SK-N-SH treated with all-trans-retinoic acid at 6 μM for 48 hours (cell line): ENCODE measurements around the gene CCP110.

Experiments used
- CSDC2 ChIP-seq: fragments of 250-450 bp; sonication (Bioruptor Pico); IDR thresholded peaks from 2 replicates; pipeline ENCODE4 v1.5.0; 2020; ENCODE audit warnings: mild to moderate bottlenecking, moderate library complexity
- ISL1 ChIP-seq: fragments of 250-450 bp; sonication (Bioruptor Pico); IDR thresholded peaks from 2 replicates; pipeline ENCODE4 v2.1.2; 2022; ENCODE audit warnings: mild to moderate bottlenecking, moderate library complexity
- RARB ChIP-seq: fragments of 250-450 bp; sonication (Bioruptor Pico); IDR thresholded peaks from 2 replicates; pipeline ENCODE4 v1.8.0; 2021; ENCODE audit warnings: mild to moderate bottlenecking, moderate library complexity
- TF ChIP-seq, protein P1 (sequence below): fragments of 250-450 bp; sonication (Bioruptor Pico); IDR thresholded peaks from 2 replicates; pipeline ENCODE4 v1.5.1; 2020; ENCODE audit warnings: low read depth, mild to moderate bottlenecking, moderate library complexity
- TF ChIP-seq, protein P2 (sequence below): fragments of 250-450 bp; sonication (Bioruptor Pico); IDR thresholded peaks from 2 replicates; pipeline ENCODE4 v1.8.0; 2020; ENCODE audit warnings: mild to moderate bottlenecking, moderate library complexity, borderline replicate concordance

DNA sequence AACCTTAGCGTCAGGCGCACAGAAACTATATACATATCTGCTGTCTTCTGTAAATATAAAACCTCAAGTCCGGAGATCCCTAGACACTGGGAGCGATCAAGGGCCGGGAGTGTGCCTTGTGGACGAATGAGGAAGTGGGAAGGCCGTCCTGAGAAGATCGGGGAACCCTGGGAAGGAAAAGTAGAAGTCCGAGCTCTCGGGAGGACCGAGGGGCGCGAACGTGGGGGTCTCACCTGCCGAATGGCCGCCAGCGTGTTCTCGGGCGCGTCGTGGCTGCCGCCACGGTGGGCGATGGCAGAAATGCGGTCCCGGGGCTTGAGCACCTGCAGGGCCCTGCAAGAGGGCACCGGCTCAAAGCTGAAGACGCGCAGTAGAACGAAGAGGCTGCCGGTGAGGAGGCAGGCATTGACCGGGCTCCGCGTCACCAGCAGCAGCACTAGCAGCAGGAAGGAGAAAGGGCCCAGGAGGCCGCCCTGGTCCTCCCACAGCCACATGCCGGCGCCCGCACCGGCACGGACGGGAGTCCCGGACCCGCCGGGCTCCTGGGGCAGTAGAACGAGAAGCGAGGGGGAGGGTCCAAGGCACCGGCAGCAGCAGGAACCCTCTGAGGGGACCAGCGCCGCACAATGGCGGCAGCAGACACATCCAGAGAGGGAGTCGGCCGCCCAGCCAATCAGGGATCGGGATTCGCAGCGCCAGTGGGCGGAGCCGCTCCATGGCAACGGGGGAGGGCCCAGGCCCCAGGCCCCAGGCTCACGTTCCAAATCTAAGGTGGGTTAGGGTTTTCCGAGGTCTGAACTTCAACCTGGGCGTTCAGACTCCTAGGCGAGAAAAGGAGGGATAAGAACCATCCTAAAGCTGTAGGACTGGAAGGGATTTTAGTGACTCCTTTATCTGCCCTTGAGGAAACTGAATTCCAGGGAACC lies 2.0 kb upstream of the CCP110 start, which contains the start of gene GDE1:
- TF ChIP-seq RARB (CRISPR knock-in tag): no peak
- TF ChIP-seq ISL1 (CRISPR knock-in tag): no peak
- no peak for TF ChIP-seq CSDC2 (CRISPR knock-in tag)
- TF ChIP-seq, protein P1, sequence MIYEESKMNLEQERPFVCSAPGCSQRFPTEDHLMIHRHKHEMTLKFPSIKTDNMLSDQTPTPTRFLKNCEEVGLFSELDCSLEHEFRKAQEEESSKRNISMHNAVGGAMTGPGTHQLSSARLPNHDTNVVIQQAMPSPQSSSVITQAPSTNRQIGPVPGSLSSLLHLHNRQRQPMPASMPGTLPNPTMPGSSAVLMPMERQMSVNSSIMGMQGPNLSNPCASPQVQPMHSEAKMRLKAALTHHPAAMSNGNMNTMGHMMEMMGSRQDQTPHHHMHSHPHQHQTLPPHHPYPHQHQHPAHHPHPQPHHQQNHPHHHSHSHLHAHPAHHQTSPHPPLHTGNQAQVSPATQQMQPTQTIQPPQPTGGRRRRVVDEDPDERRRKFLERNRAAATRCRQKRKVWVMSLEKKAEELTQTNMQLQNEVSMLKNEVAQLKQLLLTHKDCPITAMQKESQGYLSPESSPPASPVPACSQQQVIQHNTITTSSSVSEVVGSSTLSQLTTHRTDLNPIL: no peak
- TF ChIP-seq, protein P2, sequence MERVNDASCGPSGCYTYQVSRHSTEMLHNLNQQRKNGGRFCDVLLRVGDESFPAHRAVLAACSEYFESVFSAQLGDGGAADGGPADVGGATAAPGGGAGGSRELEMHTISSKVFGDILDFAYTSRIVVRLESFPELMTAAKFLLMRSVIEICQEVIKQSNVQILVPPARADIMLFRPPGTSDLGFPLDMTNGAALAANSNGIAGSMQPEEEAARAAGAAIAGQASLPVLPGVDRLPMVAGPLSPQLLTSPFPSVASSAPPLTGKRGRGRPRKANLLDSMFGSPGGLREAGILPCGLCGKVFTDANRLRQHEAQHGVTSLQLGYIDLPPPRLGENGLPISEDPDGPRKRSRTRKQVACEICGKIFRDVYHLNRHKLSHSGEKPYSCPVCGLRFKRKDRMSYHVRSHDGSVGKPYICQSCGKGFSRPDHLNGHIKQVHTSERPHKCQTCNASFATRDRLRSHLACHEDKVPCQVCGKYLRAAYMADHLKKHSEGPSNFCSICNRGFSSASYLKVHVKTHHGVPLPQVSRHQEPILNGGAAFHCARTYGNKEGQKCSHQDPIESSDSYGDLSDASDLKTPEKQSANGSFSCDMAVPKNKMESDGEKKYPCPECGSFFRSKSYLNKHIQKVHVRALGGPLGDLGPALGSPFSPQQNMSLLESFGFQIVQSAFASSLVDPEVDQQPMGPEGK (CRISPR knock-in tag): no peak
